HepG2 (cell line): ENCODE results near the gene MYO5B. TPM values are rescaled to one million over a fixed set of nuclear protein-coding genes. Genes with fewer than 3 reads are reported as not detected.

Source experiments
- ATAD3A ChIP-seq: sonication (generic); formaldehyde crosslinking; IDR thresholded peaks from 2 replicates; pipeline ENCODE4 v1.4.0; 2020; ENCODE audit warnings: missing genetic modification reagents
- ATF6 ChIP-seq: sonication (generic); formaldehyde crosslinking; conservative IDR thresholded peaks from 2 replicates; pipeline ENCODE4 v1.4.0; 2020; ENCODE audit warnings: missing genetic modification reagents
- ETV5 ChIP-seq: IDR thresholded peaks from 2 replicates; pipeline ENCODE4 v1.6.1; 2018; ENCODE audit warnings: missing biosample characterization, missing genetic modification reagents, inconsistent platforms, borderline replicate concordance
- ETV6 ChIP-seq: sonication (generic); formaldehyde crosslinking; conservative IDR thresholded peaks from 2 replicates; pipeline ENCODE4 v1.4.0; 2020; ENCODE audit warnings: missing genetic modification reagents
- ISL2 ChIP-seq: sonication (generic); formaldehyde crosslinking; IDR thresholded peaks from 2 replicates; pipeline ENCODE4 v1.5.0; 2020; ENCODE audit warnings: missing genetic modification reagents
- MTF2 ChIP-seq: sonication (generic); formaldehyde crosslinking; IDR thresholded peaks from 2 replicates; pipeline ENCODE4 v1.5.0; 2020; ENCODE audit warnings: missing genetic modification reagents, borderline replicate concordance
- RAD21 ChIP-seq: fragments of 450-650 bp; formaldehyde crosslinking; IDR thresholded peaks from 2 replicates; pipeline ENCODE4 v1.5.0; 2020; ENCODE audit warnings: mild to moderate bottlenecking
- RNF2 ChIP-seq: fragments of 450-650 bp; conservative IDR thresholded peaks from 2 replicates; pipeline ENCODE4 v1.6.1; 2016; ENCODE audit warnings: low read depth
- RORA ChIP-seq: sonication (generic); formaldehyde crosslinking; IDR thresholded peaks from 2 replicates; pipeline ENCODE4 v1.5.0; 2020; ENCODE audit warnings: mild to moderate bottlenecking, missing genetic modification reagents, moderate library complexity
- SMARCC2 ChIP-seq: fragments of 450-650 bp; IDR thresholded peaks from 2 replicates; pipeline ENCODE4 v1.6.1; 2017; ENCODE audit warnings: antibody characterized with exemption, mild to moderate bottlenecking
- SRSF9 ChIP-seq: fragments of 200-400 bp; formaldehyde crosslinking; IDR thresholded peaks from 2 replicates; pipeline ENCODE4 v1.6.1; 2018; ENCODE audit warnings: borderline replicate concordance, mild to moderate bottlenecking, low read depth, low read length; ENCODE audit not compliant: insufficient read depth, poor library complexity, severe bottlenecking
- TFE3 ChIP-seq: IDR thresholded peaks from 2 replicates; pipeline ENCODE4 v1.6.1; 2016
- ZBTB10 ChIP-seq: sonication (generic); formaldehyde crosslinking; IDR thresholded peaks from 2 replicates; pipeline ENCODE4 v1.4.0; 2020; ENCODE audit warnings: missing genetic modification reagents, borderline replicate concordance
- ZBTB38 ChIP-seq: sonication (generic); formaldehyde crosslinking; IDR thresholded peaks from 2 replicates; pipeline ENCODE4 v1.5.1; 2020; ENCODE audit warnings: mild to moderate bottlenecking, missing genetic modification reagents
- ZKSCAN5 ChIP-seq: sonication (generic); formaldehyde crosslinking; IDR thresholded peaks from 2 replicates; pipeline ENCODE4 v1.5.1; 2020; ENCODE audit warnings: mild to moderate bottlenecking, missing genetic modification reagents
- ZNF136 ChIP-seq: sonication (generic); formaldehyde crosslinking; IDR thresholded peaks from 2 replicates; pipeline ENCODE4 v1.8.1; 2022; ENCODE audit warnings: low read depth, mild to moderate bottlenecking, moderate library complexity, missing genetic modification reagents
- ZNF33A ChIP-seq: sonication (generic); formaldehyde crosslinking; IDR thresholded peaks from 2 replicates; pipeline ENCODE4 v1.5.1; 2020; ENCODE audit warnings: missing genetic modification reagents, mild to moderate bottlenecking, moderate library complexity, borderline replicate concordance
- ZSCAN5A ChIP-seq: sonication (generic); formaldehyde crosslinking; IDR thresholded peaks from 2 replicates; pipeline ENCODE4 v1.8.0; 2022; ENCODE audit warnings: mild to moderate bottlenecking, missing genetic modification reagents, borderline replicate concordance
- polyA plus RNA-seq, 8 experiments: library from polyadenylated mRNA; depleted of rRNA in 3 of 8; stranded (reverse) in 7 of 8; unstranded in 1 of 8; fragments of >200 nt; fragmentation: Illumina TruSeq in 4 of 8; extraction: Trizol in 4 of 8; gene quantifications; 2 replicates each; pipeline versions ENCODE4 v1.2.1 to v1.2.3, GENCODE V29; 2011 to 2016; ENCODE audit warnings: low read depth in 4 of 8, missing spikeins in 1 of 8, mixed read lengths in 1 of 8; ENCODE audit not compliant: insufficient read depth in 1 of 8
- total RNA-seq, 5 experiments: library from RNA; depleted of rRNA; stranded (reverse); fragments of >200 nt; fragmentation: Illumina TruSeq; extraction: Trizol; gene quantifications; 2 replicates each; pipeline ENCODE4 v1.2.3, GENCODE V29; 2016; ENCODE audit warnings: low read depth in 1 of 5
- TF ChIP-seq, protein P1 (sequence below): IDR thresholded peaks from 2 replicates; pipeline ENCODE4 v1.6.1; 2016; ENCODE audit warnings: missing compliant biosample characterization, missing genetic modification reagents, borderline replicate concordance
- TF ChIP-seq, protein P2 (sequence below): sonication (generic); formaldehyde crosslinking; IDR thresholded peaks from 2 replicates; pipeline ENCODE4 v1.4.0; 2020; ENCODE audit warnings: missing genetic modification reagents, borderline replicate concordance

Gene MYO5B
- total and polyA plus RNA-seq, 2 of the 13 experiments (the other 11 are each of a cell fraction or from before 2014, with no cell fraction given): 13.1 to 24.0 TPM

DNA sequence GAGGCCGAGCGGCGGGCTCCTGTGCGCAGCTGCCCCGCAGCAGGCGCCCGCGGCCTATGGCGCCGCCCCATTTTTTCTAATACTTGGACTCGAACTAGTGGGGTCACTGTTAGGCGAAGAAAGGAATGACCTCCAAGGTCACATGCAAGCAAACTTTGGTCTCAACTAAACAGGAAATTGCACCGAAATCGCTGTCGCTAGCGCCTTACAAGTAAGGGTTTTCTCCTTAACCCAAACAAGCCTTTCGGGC lies 382.0 kb downstream of the MYO5B start (continued):
- TF ChIP-seq, protein P1, sequence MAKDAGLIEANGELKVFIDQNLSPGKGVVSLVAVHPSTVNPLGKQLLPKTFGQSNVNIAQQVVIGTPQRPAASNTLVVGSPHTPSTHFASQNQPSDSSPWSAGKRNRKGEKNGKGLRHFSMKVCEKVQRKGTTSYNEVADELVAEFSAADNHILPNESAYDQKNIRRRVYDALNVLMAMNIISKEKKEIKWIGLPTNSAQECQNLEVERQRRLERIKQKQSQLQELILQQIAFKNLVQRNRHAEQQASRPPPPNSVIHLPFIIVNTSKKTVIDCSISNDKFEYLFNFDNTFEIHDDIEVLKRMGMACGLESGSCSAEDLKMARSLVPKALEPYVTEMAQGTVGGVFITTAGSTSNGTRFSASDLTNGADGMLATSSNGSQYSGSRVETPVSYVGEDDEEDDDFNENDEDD: no peak
- TF ChIP-seq ZBTB38 (CRISPR knock-in tag): no peak
- TF ChIP-seq ETV6 (CRISPR knock-in tag): no peak
- TF ChIP-seq RNF2: no peak
- TF ChIP-seq ZSCAN5A (CRISPR knock-in tag): no peak
- TF ChIP-seq ETV5 (CRISPR knock-in tag): no peak
- TF ChIP-seq, protein P2, sequence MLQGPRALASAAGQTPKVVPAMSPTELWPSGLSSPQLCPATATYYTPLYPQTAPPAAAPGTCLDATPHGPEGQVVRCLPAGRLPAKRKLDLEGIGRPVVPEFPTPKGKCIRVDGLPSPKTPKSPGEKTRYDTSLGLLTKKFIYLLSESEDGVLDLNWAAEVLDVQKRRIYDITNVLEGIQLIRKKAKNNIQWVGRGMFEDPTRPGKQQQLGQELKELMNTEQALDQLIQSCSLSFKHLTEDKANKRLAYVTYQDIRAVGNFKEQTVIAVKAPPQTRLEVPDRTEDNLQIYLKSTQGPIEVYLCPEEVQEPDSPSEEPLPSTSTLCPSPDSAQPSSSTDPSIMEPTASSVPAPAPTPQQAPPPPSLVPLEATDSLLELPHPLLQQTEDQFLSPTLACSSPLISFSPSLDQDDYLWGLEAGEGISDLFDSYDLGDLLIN (CRISPR knock-in tag): no peak
- TF ChIP-seq ATF6 (CRISPR knock-in tag): no peak
- no peak for TF ChIP-seq SMARCC2
- TF ChIP-seq RAD21 (CRISPR knock-in tag): no peak
- no peak for TF ChIP-seq MTF2
- no peak for TF ChIP-seq ZNF33A
- TF ChIP-seq ZBTB10 (CRISPR knock-in tag): no peak
- TF ChIP-seq SRSF9: no peak
- no peak for TF ChIP-seq ZNF136 (CRISPR knock-in tag)
- TF ChIP-seq ISL2 (CRISPR knock-in tag): no peak
- TF ChIP-seq ZKSCAN5 (CRISPR knock-in tag): no peak
- TF ChIP-seq ATAD3A: no peak
- TF ChIP-seq TFE3 (CRISPR knock-in tag): peak; percentile 33; the same call in 1 of the 2 replicates
- TF ChIP-seq RORA (CRISPR knock-in tag): no peak
